ENCODE data around the gene NMB. TPM values are rescaled to one million over a fixed set of nuclear protein-coding genes. Genes with fewer than 3 reads are reported as not detected.

Gene NMB
- total RNA-seq, 1 donor from 2014 or later = 0.52 TPM

DNA sequence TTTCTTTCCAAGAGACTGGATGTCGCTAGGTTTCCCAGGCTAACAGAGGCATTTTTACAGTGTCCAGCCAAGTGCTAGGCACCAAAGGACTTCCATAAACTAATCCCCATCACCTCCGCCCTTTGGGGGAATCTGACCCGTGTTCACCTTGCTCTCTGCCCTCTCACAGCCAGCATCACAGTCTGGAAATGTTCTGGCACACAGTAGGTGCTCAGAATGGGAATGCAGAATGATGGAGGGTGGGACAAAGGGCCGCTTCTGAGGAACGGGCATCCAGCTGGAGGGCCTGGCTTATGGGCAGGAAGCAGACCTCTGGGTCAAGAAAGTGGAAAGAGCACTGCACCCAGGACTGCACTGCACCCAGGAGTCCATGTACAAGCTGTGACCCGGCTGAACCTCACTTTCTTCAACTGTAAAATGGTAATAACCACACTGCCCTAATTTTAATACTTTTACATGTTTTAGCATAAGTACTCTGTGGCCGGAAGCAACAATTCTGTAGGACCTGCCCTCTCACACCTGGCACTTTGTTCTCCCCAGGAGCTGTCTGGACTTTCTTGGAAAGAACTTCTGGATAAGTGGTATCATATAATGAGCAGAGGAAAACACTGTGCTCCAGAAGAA, 901 bp upstream of the NMB start:
- Histone ChIP-seq H3K9me3 (ENCODE audit: control insufficient read depth in 3 of 3, low read length in 3 of 3) (no peaks in the 10 kb centered on the region), H3K4me1 (ENCODE audit: control insufficient read depth in 3 of 3, insufficient read depth in 3 of 3, low read length in 3 of 3) (peaks cover 14 to 31% (median 22%) of the 10 kb centered on the region in 3 donors), H3K9ac (ENCODE audit: low read depth in 1 of 3, low read length in 3 of 3) (peak overlapping the region; percentile 13 to 83 (median 79)), H3K27me3 (ENCODE audit: control insufficient read depth in 3 of 3, insufficient read depth in 3 of 3, low read length in 3 of 3) (no peaks in the 10 kb centered on the region), H3K4me3 (ENCODE audit: low read length in 3 of 3) (peak overlapping the region; percentile 62 to 76 (median 74)), H3K27ac (ENCODE audit: low read depth, low read length) (peak overlapping the region; percentile 62), H3K36me3 (ENCODE audit: control insufficient read depth in 3 of 3, insufficient read depth in 3 of 3, low read length in 3 of 3) (no peaks in the 10 kb centered on the region)

DNA sequence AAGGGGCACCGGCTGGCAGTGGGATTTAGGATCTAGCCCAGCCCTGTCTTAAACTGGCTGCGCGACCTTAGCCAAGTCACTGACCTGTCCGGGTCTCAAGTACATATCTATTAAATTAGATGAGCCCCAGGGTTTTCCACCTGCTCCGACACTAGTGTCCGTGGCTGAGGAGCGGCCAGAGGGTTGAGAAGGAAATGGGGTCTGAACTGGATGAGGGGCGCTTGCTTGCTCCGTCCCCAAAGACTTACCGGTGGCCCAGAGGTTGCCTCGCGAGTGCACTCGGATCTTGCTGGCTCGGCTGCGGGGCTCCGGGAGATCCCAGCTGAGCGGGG, 285 bp downstream of the NMB start:
- Histone ChIP-seq H3K4me3 (ENCODE audit: low read length in 3 of 3) (peak overlapping the region; percentile 67 to 76 (median 74)), H3K27me3 (ENCODE audit: control insufficient read depth in 3 of 3, insufficient read depth in 3 of 3, low read length in 3 of 3) (no peaks in the 10 kb centered on the region), H3K4me1 (ENCODE audit: control insufficient read depth in 3 of 3, insufficient read depth in 3 of 3, low read length in 3 of 3) (peaks cover 25 to 43% (median 29%) of the 10 kb centered on the region in 3 donors), H3K9ac (ENCODE audit: low read depth in 1 of 3, low read length in 3 of 3) (peak overlapping the region; percentile 68 to 83 (median 79)), H3K9me3 (ENCODE audit: control insufficient read depth in 3 of 3, low read length in 3 of 3) (no peaks in the 10 kb centered on the region), H3K27ac (ENCODE audit: low read depth, low read length) (peak overlapping the region; percentile 62), H3K36me3 (ENCODE audit: control insufficient read depth in 3 of 3, insufficient read depth in 3 of 3, low read length in 3 of 3) (no peaks in the 10 kb centered on the region)

GRCh38 chr15:84656972-84657371, 1.0 kb downstream of the NMB start:
- Histone ChIP-seq H3K9me3 (ENCODE audit: control insufficient read depth in 3 of 3, low read length in 3 of 3) (no peaks in the 10 kb centered on the region), H3K9ac (ENCODE audit: low read depth in 1 of 3, low read length in 3 of 3) (peak overlapping the region in 1 of 3 donors; percentile 16), H3K27ac (ENCODE audit: low read depth, low read length) (no peak overlapping the region), H3K27me3 (ENCODE audit: control insufficient read depth in 3 of 3, insufficient read depth in 3 of 3, low read length in 3 of 3) (no peaks in the 10 kb centered on the region), H3K36me3 (ENCODE audit: control insufficient read depth in 3 of 3, insufficient read depth in 3 of 3, low read length in 3 of 3) (peaks cover 0 to 4% (median 4%) of the 10 kb centered on the region in 3 donors), H3K4me3 (ENCODE audit: low read length in 3 of 3) (no peak overlapping the region), H3K4me1 (ENCODE audit: control insufficient read depth in 3 of 3, insufficient read depth in 3 of 3, low read length in 3 of 3) (peaks cover 26 to 44% (median 29%) of the 10 kb centered on the region in 3 donors)

DNA sequence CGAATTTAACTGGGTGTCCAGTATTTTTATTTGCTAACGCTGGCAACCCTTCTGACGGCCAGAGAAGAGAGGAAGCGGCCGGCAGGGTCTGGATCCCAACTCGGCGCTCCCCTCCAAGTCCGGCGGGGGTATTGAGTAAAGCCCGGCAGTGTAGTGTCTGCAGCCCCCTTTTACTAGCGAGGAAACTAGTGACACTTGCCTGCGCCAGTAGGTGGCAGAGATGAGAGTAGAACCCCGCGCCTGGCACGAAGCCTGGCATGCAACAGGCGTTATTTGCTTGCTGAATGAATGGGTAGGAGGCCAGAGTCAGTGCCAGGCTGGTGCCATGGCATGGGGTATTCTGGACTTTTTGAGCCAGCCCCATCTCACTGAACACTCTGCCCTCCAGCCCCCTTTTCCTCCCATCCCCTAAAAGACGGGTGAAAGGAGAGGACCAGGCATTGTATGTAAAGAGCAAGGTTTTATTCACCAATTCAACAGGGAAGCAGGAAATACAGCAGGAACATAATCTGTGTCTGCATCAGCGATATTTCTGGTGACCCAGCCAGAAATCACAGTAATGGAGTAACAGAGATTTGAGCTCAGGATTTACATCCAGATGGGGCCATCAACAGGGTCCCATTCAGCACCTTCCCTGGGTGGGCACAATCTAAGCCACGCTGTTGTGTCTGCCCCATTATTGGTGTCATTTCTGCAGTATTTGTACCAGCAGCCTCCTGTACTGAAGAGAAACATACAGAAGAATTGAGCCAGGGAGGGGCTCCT, 3.1 kb downstream of the NMB start:
- Histone ChIP-seq H3K27ac (ENCODE audit: low read depth, low read length) (peak overlapping the region; percentile 56), H3K9ac (ENCODE audit: low read depth in 1 of 3, low read length in 3 of 3) (peak overlapping the region; percentile 86 to 92 (median 86)), H3K9me3 (ENCODE audit: control insufficient read depth in 3 of 3, low read length in 3 of 3) (no peaks in the 10 kb centered on the region), H3K36me3 (ENCODE audit: control insufficient read depth in 3 of 3, insufficient read depth in 3 of 3, low read length in 3 of 3) (peaks cover 2 to 15% (median 13%) of the 10 kb centered on the region in 3 donors), H3K4me1 (ENCODE audit: control insufficient read depth in 3 of 3, insufficient read depth in 3 of 3, low read length in 3 of 3) (peaks cover 26 to 48% (median 29%) of the 10 kb centered on the region in 3 donors), H3K4me3 (ENCODE audit: low read length in 3 of 3) (peak overlapping the region; percentile 92 to 100 (median 92)), H3K27me3 (ENCODE audit: control insufficient read depth in 3 of 3, insufficient read depth in 3 of 3, low read length in 3 of 3) (no peaks in the 10 kb centered on the region)

GRCh38 chr15:84653910-84654688, 3.9 kb downstream of the NMB start, which contains the start of gene WDR73:
Gene WDR73 (minus strand): TSS chr15:84654283. CDS start chr15:84654274, 9 bp downstream.
- peak within 1 kb of the TSS; percentile 86 to 92 (median 86) for H3K9ac ChIP-seq (ENCODE audit: low read depth in 1 of 3, low read length in 3 of 3)
- no peaks in the 10 kb centered on the region for H3K9me3 ChIP-seq (ENCODE audit: control insufficient read depth in 3 of 3, low read length in 3 of 3)
- H3K27me3 ChIP-seq (ENCODE audit: control insufficient read depth in 3 of 3, insufficient read depth in 3 of 3, low read length in 3 of 3) = no peaks in the 10 kb centered on the region
- peaks cover 3 to 21% (median 18%) of the 10 kb centered on the region in 3 donors for H3K36me3 ChIP-seq (ENCODE audit: control insufficient read depth in 3 of 3, insufficient read depth in 3 of 3, low read length in 3 of 3)
- H3K4me1 ChIP-seq (ENCODE audit: control insufficient read depth in 3 of 3, insufficient read depth in 3 of 3, low read length in 3 of 3) = peaks cover 26 to 48% (median 29%) of the 10 kb centered on the region in 3 donors
- H3K27ac ChIP-seq (ENCODE audit: low read depth, low read length) = peak within 1 kb of the TSS; percentile 56
- H3K4me3 ChIP-seq (ENCODE audit: low read length in 3 of 3) = peak within 1 kb of the TSS; percentile 92 to 100 (median 92)

- peak overlapping the region; percentile 86 to 92 (median 86) for H3K9ac ChIP-seq (ENCODE audit: low read depth in 1 of 3, low read length in 3 of 3)
- H3K27ac ChIP-seq (ENCODE audit: low read depth, low read length) = peak overlapping the region; percentile 56
- no peaks in the 10 kb centered on the region for H3K9me3 ChIP-seq (ENCODE audit: control insufficient read depth in 3 of 3, low read length in 3 of 3)
- peaks cover 7 to 26% (median 23%) of the 10 kb centered on the region in 3 donors for H3K36me3 ChIP-seq (ENCODE audit: control insufficient read depth in 3 of 3, insufficient read depth in 3 of 3, low read length in 3 of 3)
- no peaks in the 10 kb centered on the region for H3K27me3 ChIP-seq (ENCODE audit: control insufficient read depth in 3 of 3, insufficient read depth in 3 of 3, low read length in 3 of 3)
- peaks cover 25 to 46% (median 26%) of the 10 kb centered on the region in 3 donors for H3K4me1 ChIP-seq (ENCODE audit: control insufficient read depth in 3 of 3, insufficient read depth in 3 of 3, low read length in 3 of 3)
- peak overlapping the region; percentile 92 to 100 (median 92) for H3K4me3 ChIP-seq (ENCODE audit: low read length in 3 of 3)
Observed at GRCh38 chr15:84653584-84653909, 4.5 kb downstream of the NMB start.

DNA sequence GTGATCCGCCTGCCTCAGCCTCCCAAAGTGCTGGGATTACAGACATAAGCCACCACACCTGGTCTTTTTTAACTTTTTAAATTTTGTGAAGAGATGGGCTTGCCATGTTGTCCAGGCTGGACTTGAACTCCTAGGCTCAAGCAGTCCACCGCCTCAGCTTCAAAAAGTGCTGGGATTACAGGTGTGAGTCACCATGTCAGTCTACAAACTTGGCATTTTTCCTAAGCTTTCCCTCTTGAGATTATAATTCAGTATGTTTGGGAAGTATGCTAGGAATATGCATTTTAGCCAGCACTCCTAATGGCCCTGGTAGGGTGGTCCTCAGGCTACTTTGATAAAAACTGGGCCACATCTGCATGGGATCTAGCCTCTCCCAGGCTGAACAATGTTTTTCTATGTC, 8.3 kb downstream of the NMB start:
- Histone ChIP-seq H3K27ac (ENCODE audit: low read depth, low read length) (no peak overlapping the region), H3K36me3 (ENCODE audit: control insufficient read depth in 3 of 3, insufficient read depth in 3 of 3, low read length in 3 of 3) (peaks cover 28 to 59% (median 58%) of the 10 kb centered on the region in 3 donors), H3K4me1 (ENCODE audit: control insufficient read depth in 3 of 3, insufficient read depth in 3 of 3, low read length in 3 of 3) (peaks cover 8 to 22% (median 13%) of the 10 kb centered on the region in 3 donors)

GRCh38 chr15:84648539-84648938, 9.5 kb downstream of the NMB start:
- Histone ChIP-seq H3K36me3 (ENCODE audit: control insufficient read depth in 3 of 3, insufficient read depth in 3 of 3, low read length in 3 of 3) (peaks cover 32 to 62% (median 58%) of the 10 kb centered on the region in 3 donors), H3K9ac (ENCODE audit: low read depth in 1 of 3, low read length in 3 of 3) (no peak overlapping the region), H3K27ac (ENCODE audit: low read depth, low read length) (no peak overlapping the region), H3K9me3 (ENCODE audit: control insufficient read depth in 3 of 3, low read length in 3 of 3) (no peaks in the 10 kb centered on the region), H3K4me1 (ENCODE audit: control insufficient read depth in 3 of 3, insufficient read depth in 3 of 3, low read length in 3 of 3) (peaks cover 4 to 16% (median 9%) of the 10 kb centered on the region in 3 donors), H3K27me3 (ENCODE audit: control insufficient read depth in 3 of 3, insufficient read depth in 3 of 3, low read length in 3 of 3) (no peaks in the 10 kb centered on the region), H3K4me3 (ENCODE audit: low read length in 3 of 3) (no peak overlapping the region)

More for the DNA sequence above, 8.3 kb downstream of the NMB start:
- Histone ChIP-seq H3K27me3 (ENCODE audit: control insufficient read depth in 3 of 3, insufficient read depth in 3 of 3, low read length in 3 of 3) (no peaks in the 10 kb centered on the region), H3K9me3 (ENCODE audit: control insufficient read depth in 3 of 3, low read length in 3 of 3) (no peaks in the 10 kb centered on the region), H3K4me3 (ENCODE audit: low read length in 3 of 3) (no peak overlapping the region), H3K9ac (ENCODE audit: low read depth in 1 of 3, low read length in 3 of 3) (no peak overlapping the region)

GRCh38 chr15:84647726-84648125, 10.3 kb downstream of the NMB start:
- Histone ChIP-seq H3K4me1 (ENCODE audit: control insufficient read depth in 3 of 3, insufficient read depth in 3 of 3, low read length in 3 of 3) (peaks cover 0 to 8% (median under 1%) of the 10 kb centered on the region in 3 donors), H3K36me3 (ENCODE audit: control insufficient read depth in 3 of 3, insufficient read depth in 3 of 3, low read length in 3 of 3) (peaks cover 37 to 69% (median 66%) of the 10 kb centered on the region in 3 donors), H3K9ac (ENCODE audit: low read depth in 1 of 3, low read length in 3 of 3) (no peak overlapping the region), H3K27ac (ENCODE audit: low read depth, low read length) (no peak overlapping the region), H3K9me3 (ENCODE audit: control insufficient read depth in 3 of 3, low read length in 3 of 3) (no peaks in the 10 kb centered on the region), H3K27me3 (ENCODE audit: control insufficient read depth in 3 of 3, insufficient read depth in 3 of 3, low read length in 3 of 3) (no peaks in the 10 kb centered on the region), H3K4me3 (ENCODE audit: low read length in 3 of 3) (no peak overlapping the region)
